ENCODE measurements around the gene GRIA1.

DNA sequence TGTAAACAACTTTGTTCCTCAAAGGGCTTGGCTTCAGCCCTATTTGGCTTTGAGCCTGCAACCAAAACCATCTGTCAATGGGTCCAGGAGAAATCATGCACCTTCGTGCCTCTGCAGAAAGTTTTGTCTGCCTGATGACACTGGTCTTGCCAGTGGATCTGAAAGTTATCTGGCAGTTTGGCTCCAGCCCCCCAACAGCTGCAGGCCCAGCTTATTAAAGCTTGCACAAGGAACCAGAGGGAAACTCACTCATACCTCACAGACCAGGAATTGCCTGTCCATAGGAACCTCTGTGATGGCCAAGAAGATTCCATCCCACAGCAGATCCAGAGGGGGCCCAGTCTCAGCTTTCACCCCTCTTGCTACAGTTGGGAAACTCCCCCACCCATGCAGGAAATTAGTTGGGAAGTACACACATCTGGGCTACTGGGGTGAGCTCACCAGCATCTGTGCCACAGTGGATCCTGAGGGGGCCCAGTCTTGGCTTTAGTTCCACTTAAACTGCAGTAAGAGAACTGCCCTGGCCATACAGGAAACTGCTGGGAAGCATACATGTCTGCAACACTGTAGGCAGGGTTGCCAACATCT is 265.5 kb downstream of the GRIA1 start:
- TF ChIP-seq ZNF274 (IDR thresholded peaks at IDR 0.05; ENCODE audit: low read depth, low read length) (no peak), YY1 (IDR thresholded peaks at IDR 0.05; ENCODE audit: insufficient read depth, insufficient read length) (no peak), SUZ12 (IDR thresholded peaks at IDR 0.05; ENCODE audit: extremely low read depth, insufficient read depth, insufficient read length) (no peak)
